ENCODE results near the gene LST1.

Gene LST1

GRCh38 chr6:31560697-31561058, 25.4 kb upstream of the LST1 start:
- no peak for DNase-seq

GRCh38 chr6:31567531-31568370, 18.3 kb upstream of the LST1 start:
- peak; percentile 87 for DNase-seq

- peak; percentile 98 for DNase-seq
Observed at GRCh38 chr6:31568537-31568961, 17.5 kb upstream of the LST1 start.

DNA sequence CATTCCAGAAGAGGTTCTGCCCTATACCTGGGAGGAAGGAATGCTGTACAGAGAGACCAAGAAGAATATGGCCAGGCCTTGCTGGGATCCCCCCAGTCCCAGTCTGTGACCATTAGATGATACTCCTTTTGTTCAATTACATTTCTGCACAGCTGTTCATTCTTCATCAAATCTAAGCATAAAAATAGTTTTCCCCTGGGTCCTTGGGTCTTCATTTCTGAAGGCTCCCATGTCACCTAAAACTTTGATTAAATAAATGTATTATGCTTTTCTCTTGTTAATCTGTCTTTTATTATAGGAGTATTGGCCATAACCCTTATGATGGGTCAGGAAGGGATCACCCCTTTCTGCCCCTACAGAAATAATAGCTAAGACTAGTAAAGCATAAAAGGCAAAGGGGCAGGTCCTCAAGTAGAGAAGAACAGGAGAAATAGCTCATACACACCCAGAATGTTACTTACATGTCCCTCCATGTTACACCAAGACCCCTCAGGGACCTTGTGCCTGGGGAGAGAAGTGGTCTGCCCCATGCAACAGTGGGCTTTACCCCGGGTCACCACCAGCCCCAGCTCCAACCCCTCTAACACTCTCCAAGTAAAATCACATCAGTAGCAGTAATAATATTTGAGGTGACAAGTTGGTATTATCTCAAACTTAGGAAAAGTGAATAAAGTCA, 16.1 kb upstream of the LST1 start:
- DNase-seq: no peak

GRCh38 chr6:31572041-31572911, 13.8 kb upstream of the LST1 start, which contains the start of gene LTA:
TSS of gene LTA (plus strand) at chr6:31572289. CDS start at chr6:31572743, 454 bp downstream.
- DNase-seq: no peak

DNA sequence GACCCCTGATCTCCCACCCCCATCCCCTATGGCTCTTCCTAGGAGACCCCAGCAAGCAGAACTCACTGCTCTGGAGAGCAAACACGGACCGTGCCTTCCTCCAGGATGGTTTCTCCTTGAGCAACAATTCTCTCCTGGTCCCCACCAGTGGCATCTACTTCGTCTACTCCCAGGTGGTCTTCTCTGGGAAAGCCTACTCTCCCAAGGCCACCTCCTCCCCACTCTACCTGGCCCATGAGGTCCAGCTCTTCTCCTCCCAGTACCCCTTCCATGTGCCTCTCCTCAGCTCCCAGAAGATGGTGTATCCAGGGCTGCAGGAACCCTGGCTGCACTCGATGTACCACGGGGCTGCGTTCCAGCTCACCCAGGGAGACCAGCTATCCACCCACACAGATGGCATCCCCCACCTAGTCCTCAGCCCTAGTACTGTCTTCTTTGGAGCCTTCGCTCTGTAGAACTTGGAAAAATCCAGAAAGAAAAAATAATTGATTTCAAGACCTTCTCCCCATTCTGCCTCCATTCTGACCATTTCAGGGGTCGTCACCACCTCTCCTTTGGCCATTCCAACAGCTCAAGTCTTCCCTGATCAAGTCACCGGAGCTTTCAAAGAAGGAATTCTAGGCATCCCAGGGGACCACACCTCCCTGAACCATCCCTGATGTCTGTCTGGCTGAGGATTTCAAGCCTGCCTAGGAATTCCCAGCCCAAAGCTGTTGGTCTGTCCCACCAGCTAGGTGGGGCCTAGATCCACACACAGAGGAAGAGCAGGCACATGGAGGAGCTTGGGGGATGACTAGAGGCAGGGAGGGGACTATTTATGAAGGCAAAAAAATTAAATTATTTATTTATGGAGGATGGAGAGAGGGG, 12.6 kb upstream of the LST1 start:
- DNase-seq: no peak

- peak; percentile 67 for DNase-seq
Observed at GRCh38 chr6:31574106-31575061, 11.7 kb upstream of the LST1 start.

DNA sequence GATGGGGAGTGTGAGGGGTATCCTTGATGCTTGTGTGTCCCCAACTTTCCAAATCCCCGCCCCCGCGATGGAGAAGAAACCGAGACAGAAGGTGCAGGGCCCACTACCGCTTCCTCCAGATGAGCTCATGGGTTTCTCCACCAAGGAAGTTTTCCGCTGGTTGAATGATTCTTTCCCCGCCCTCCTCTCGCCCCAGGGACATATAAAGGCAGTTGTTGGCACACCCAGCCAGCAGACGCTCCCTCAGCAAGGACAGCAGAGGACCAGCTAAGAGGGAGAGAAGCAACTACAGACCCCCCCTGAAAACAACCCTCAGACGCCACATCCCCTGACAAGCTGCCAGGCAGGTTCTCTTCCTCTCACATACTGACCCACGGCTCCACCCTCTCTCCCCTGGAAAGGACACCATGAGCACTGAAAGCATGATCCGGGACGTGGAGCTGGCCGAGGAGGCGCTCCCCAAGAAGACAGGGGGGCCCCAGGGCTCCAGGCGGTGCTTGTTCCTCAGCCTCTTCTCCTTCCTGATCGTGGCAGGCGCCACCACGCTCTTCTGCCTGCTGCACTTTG, 10.7 kb upstream of the LST1 start, which contains the start of gene TNF:
Gene TNF (plus strand): TSS at position 231 of the 567 bp plus-strand sequence. CDS start 177 bp downstream, at position 408.
- DNase-seq: peak; percentile 98

DNA sequence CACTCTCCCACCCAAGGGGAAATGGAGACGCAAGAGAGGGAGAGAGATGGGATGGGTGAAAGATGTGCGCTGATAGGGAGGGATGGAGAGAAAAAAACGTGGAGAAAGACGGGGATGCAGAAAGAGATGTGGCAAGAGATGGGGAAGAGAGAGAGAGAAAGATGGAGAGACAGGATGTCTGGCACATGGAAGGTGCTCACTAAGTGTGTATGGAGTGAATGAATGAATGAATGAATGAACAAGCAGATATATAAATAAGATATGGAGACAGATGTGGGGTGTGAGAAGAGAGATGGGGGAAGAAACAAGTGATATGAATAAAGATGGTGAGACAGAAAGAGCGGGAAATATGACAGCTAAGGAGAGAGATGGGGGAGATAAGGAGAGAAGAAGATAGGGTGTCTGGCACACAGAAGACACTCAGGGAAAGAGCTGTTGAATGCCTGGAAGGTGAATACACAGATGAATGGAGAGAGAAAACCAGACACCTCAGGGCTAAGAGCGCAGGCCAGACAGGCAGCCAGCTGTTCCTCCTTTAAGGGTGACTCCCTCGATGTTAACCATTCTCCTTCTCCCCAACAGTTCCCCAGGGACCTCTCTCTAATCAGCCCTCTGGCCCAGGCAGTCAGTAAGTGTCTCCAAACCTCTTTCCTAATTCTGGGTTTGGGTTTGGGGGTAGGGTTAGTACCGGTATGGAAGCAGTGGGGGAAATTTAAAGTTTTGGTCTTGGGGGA, 10.0 kb upstream of the LST1 start:
- peak; percentile 64 for DNase-seq

- DNase-seq: peak; percentile 83
Observed at GRCh38 chr6:31576897-31577578, 9.0 kb upstream of the LST1 start.

DNA sequence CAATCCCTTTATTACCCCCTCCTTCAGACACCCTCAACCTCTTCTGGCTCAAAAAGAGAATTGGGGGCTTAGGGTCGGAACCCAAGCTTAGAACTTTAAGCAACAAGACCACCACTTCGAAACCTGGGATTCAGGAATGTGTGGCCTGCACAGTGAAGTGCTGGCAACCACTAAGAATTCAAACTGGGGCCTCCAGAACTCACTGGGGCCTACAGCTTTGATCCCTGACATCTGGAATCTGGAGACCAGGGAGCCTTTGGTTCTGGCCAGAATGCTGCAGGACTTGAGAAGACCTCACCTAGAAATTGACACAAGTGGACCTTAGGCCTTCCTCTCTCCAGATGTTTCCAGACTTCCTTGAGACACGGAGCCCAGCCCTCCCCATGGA, 8.5 kb upstream of the LST1 start:
- peak; percentile 54 for DNase-seq

DNA sequence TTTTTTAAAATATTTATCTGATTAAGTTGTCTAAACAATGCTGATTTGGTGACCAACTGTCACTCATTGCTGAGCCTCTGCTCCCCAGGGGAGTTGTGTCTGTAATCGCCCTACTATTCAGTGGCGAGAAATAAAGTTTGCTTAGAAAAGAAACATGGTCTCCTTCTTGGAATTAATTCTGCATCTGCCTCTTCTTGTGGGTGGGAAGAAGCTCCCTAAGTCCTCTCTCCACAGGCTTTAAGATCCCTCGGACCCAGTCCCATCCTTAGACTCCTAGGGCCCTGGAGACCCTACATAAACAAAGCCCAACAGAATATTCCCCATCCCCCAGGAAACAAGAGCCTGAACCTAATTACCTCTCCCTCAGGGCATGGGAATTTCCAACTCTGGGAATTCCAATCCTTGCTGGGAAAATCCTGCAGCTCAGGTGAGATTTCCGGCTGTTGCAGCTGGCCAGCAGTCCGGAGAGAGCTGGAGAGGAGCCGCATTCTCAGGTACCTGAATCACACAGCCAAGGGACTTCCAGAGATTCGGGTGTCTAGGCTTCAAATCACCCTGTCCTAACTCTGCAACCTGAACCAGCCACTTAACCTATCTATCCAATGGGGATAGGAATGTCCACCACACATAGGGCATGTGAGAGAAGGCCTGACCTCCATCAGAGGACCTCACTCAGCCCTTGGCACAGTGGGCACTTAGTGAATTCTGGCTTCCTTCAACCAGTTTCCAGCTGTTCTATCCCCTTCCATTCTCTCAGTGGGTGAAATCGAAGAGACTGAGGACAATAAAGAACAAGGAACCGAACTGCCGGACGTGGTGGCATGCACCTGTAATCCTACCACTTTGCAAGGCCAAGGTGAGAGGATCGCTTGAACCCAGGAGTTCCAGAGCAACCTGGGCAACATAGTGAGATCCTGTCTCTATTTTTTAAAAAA, 7.6 kb upstream of the LST1 start:
- DNase-seq: peak; percentile 64

DNA sequence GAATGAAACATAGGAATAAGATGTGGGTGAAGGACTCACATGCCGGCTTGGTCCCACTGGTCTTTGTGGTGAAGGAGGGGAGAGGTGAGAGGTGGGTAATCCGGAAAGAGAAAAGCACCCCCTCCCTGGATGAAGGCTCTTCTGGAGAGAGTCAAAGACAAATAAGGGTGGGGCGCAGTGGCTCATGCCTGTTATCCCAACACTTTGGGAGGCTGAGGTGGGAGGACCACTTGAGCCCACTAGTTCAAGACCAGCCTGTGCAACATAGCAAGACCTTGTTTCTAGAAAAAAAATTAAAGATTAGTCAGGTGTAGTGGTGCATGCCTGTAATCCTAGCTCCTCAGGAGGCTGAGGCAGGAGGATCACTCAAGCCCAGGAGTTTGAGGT, 7.0 kb upstream of the LST1 start:
- DNase-seq: peak; percentile 52

GRCh38 chr6:31579546-31580437, 6.3 kb upstream of the LST1 start:
- DNase-seq: peak; percentile 44

DNA sequence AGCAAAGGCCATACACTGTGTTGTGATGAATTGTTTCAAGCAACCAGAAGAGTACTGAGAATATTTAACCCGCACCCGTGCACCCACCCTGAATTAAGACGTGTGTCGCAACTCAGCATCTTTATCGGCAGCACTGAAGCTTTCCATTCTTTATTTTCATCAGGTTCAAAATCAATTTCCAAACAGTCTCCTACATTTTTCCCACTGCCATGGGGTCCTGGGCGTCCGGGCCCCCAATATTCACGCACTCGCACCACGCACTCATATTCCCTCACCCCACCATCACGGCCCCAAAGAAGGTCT, 5.7 kb upstream of the LST1 start:
- no peak for DNase-seq

- peak; percentile 75 for DNase-seq
Observed at GRCh38 chr6:31580807-31581433, 5.2 kb upstream of the LST1 start.

All from inflammatory macrophage treated with lipopolysaccharide for 4 hours (primary cell).